ENCODE measurements around the gene APOOL. TPM values are rescaled to one million over a fixed set of nuclear protein-coding genes. Genes with fewer than 3 reads are reported as not detected.

The APOOL gene
- total RNA-seq, 1 experiment from 2014 or later = 37.1 TPM

- BruUV-seq (replicated peaks) = no TSS peak
- Mint-ChIP-seq H3K36me3 (ENCODE audit: insufficient read depth, unreplicated experiment) (no peaks in the 10 kb centered on the region), H3K9me3 (ENCODE audit: low read depth, unreplicated experiment) (no peaks in the 10 kb centered on the region), H3K4me1 (ENCODE audit: low read depth, unreplicated experiment) (no peaks in the 10 kb centered on the region), H3K4me3 (ENCODE audit: low read depth, unreplicated experiment) (no peak overlapping the region), H3K27me3 (ENCODE audit: unreplicated experiment) (no peaks in the 10 kb centered on the region), H3K27ac (ENCODE audit: unreplicated experiment) (no peak overlapping the region)
- CTCF ChIA-PET = no interaction called here
- DNase-seq = no peak
- intact Hi-C loops (cut with micrococcal nuclease; ENCODE audit: unreplicated experiment) = no loop called here
- TF ChIP-seq CTCF (IDR thresholded peaks at IDR 0.05; ENCODE audit: unreplicated experiment) = no peak
These were observed 25.4 kb downstream of the APOOL start for GRCh38 chrX:85029043-85029442.

- intact Hi-C loops (cut with micrococcal nuclease; ENCODE audit: unreplicated experiment) = no loop called here
- TF ChIP-seq CTCF (IDR thresholded peaks at IDR 0.05; ENCODE audit: unreplicated experiment) = no peak
- no peaks in the 10 kb centered on the region for H3K27me3 Mint-ChIP-seq (ENCODE audit: unreplicated experiment)
- no peak overlapping the region for H3K4me3 Mint-ChIP-seq (ENCODE audit: low read depth, unreplicated experiment)
- H3K27ac Mint-ChIP-seq (ENCODE audit: unreplicated experiment) = no peak overlapping the region
- BruUV-seq (replicated peaks) = no TSS peak
- no peak for DNase-seq
- H3K4me1 Mint-ChIP-seq (ENCODE audit: low read depth, unreplicated experiment) = no peaks in the 10 kb centered on the region
- H3K9me3 Mint-ChIP-seq (ENCODE audit: low read depth, unreplicated experiment) = no peaks in the 10 kb centered on the region
- H3K36me3 Mint-ChIP-seq (ENCODE audit: insufficient read depth, unreplicated experiment) = no peaks in the 10 kb centered on the region
- CTCF ChIA-PET = interaction anchor here (0.6 kb wide), 1 partner anchor 370 kb away, joined by 4 read pairs; no protein-coding TSS in a partner anchor
These were observed 27.8 kb downstream of the APOOL start for GRCh38 chrX:85031505-85031904.

- no peaks in the 10 kb centered on the region for H3K4me1 Mint-ChIP-seq (ENCODE audit: low read depth, unreplicated experiment)
- peaks cover 4% of the 10 kb centered on the region for H3K36me3 Mint-ChIP-seq (ENCODE audit: insufficient read depth, unreplicated experiment)
- no peaks in the 10 kb centered on the region for H3K27me3 Mint-ChIP-seq (ENCODE audit: unreplicated experiment)
- intact Hi-C loops (cut with micrococcal nuclease; ENCODE audit: unreplicated experiment) = no loop called here
- CTCF ChIA-PET = no interaction called here
- TF ChIP-seq CTCF (IDR thresholded peaks at IDR 0.05; ENCODE audit: unreplicated experiment) = no peak
- DNase-seq = no peak
- H3K9me3 Mint-ChIP-seq (ENCODE audit: low read depth, unreplicated experiment) = peaks cover 7% of the 10 kb centered on the region
- no TSS peak for BruUV-seq (replicated peaks)
- no peak overlapping the region for H3K27ac Mint-ChIP-seq (ENCODE audit: unreplicated experiment)
- no peak overlapping the region for H3K4me3 Mint-ChIP-seq (ENCODE audit: low read depth, unreplicated experiment)
These were observed 33.4 kb downstream of the APOOL start for GRCh38 chrX:85037114-85037513.

- H3K9me3 Mint-ChIP-seq (ENCODE audit: low read depth, unreplicated experiment) = no peaks in the 10 kb centered on the region
- H3K4me1 Mint-ChIP-seq (ENCODE audit: low read depth, unreplicated experiment) = peaks cover 8% of the 10 kb centered on the region
- no peaks in the 10 kb centered on the region for H3K27me3 Mint-ChIP-seq (ENCODE audit: unreplicated experiment)
- no peaks in the 10 kb centered on the region for H3K36me3 Mint-ChIP-seq (ENCODE audit: insufficient read depth, unreplicated experiment)
- CTCF ChIA-PET = no interaction called here
- no peak for TF ChIP-seq CTCF (IDR thresholded peaks at IDR 0.05; ENCODE audit: unreplicated experiment)
- DNase-seq = no peak
- no peak overlapping the region for H3K4me3 Mint-ChIP-seq (ENCODE audit: low read depth, unreplicated experiment)
- H3K27ac Mint-ChIP-seq (ENCODE audit: unreplicated experiment) = no peak overlapping the region
- no TSS peak for BruUV-seq (replicated peaks)
- intact Hi-C loops (cut with micrococcal nuclease; ENCODE audit: unreplicated experiment) = loop anchor here (5.0 kb wide), 2 partner anchors 144 to 714 kb away; no protein-coding TSS in a partner anchor
These were observed 48.0 kb downstream of the APOOL start for GRCh38 chrX:85051627-85052026.
